ENCODE data around the gene HAP1. TPM values are rescaled to one million over a fixed set of nuclear protein-coding genes. Genes with fewer than 3 reads are reported as not detected.
A peak's percentile ranks its signal among the peaks of the same experiment; 100 is the strongest.

The HAP1 gene
- total RNA-seq, 1 donor from 2014 or later: 0.45 TPM

- Histone ChIP-seq H3K9me3 (ENCODE audit: low read depth) (no peaks in the 10 kb centered on the region), H3K27me3 (no peaks in the 10 kb centered on the region)
Measured at GRCh38 chr17:41681776-41682175, 52.7 kb downstream of the HAP1 start.

DNA sequence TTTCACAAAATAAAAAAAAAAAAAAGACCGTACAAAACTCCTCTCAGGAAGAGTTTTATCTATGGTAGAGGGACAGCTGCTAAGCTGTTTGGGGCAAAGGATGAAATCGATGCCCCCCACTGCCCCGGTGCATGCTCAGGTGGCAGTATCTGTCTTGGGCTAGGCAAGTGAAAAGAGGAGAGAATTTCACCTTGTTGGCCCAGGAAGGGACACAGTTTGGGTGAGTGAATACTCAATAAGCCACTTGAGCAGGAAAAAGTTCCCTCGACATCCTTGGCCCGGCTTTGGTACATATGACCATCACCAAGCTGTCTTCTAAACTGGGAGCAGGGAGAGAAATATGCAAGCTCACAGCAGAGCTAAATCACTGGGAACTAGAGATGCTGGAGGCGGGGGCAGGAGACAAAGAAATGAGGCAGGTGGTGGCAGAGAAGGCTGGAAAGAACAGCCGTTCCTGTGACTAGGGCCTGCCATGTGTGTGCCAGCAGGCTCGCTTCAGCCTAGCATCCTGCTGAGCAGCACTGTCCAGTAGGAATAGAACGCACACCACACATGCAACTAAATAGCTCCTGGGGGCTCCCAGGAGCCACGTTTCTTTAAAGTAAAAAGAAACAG is 53.9 kb downstream of the HAP1 start:
- H3K27ac ChIP-seq: no peak overlapping the region
- H3K36me3 ChIP-seq: no peaks in the 10 kb centered on the region
- no peaks in the 10 kb centered on the region for H3K9me3 ChIP-seq (ENCODE audit: low read depth)
- Mint-ChIP-seq H3K27me3 (ENCODE audit: insufficient read depth, low read depth) (peaks cover 10% of the 10 kb centered on the region), H3K36me3 (no peaks in the 10 kb centered on the region), H3K4me3 (no peak overlapping the region), H3K4me1 (peaks cover 37% of the 10 kb centered on the region), H3K9me3 (peaks cover 2% of the 10 kb centered on the region), H3K27ac (no peak overlapping the region)
- no peak overlapping the region for H3K4me3 ChIP-seq
- peaks cover 8% of the 10 kb centered on the region for H3F3A ChIP-seq (ENCODE audit: low read depth)
- no peaks in the 10 kb centered on the region for H3K27me3 ChIP-seq
- peak overlapping the region; percentile 47 for H3K4me2 ChIP-seq
- H4K20me1 ChIP-seq (ENCODE audit: low read depth): no peaks in the 10 kb centered on the region
- peak overlapping the region; percentile 9 for H2AFZ ChIP-seq (replicated peaks)
- H3K4me1 ChIP-seq: peaks cover 20% of the 10 kb centered on the region
- H3K79me2 ChIP-seq (ENCODE audit: low read depth): no peaks in the 10 kb centered on the region
- no peak overlapping the region for H3K9ac ChIP-seq
- DNase-seq (ENCODE audit: low spot score): no peak
- TF ChIP-seq EZH2phosphoT487 (IDR thresholded peaks at IDR 0.05) (no peak), EZH2 (IDR thresholded peaks at IDR 0.05) (no peak)
- TF ChIP-seq, protein P1, sequence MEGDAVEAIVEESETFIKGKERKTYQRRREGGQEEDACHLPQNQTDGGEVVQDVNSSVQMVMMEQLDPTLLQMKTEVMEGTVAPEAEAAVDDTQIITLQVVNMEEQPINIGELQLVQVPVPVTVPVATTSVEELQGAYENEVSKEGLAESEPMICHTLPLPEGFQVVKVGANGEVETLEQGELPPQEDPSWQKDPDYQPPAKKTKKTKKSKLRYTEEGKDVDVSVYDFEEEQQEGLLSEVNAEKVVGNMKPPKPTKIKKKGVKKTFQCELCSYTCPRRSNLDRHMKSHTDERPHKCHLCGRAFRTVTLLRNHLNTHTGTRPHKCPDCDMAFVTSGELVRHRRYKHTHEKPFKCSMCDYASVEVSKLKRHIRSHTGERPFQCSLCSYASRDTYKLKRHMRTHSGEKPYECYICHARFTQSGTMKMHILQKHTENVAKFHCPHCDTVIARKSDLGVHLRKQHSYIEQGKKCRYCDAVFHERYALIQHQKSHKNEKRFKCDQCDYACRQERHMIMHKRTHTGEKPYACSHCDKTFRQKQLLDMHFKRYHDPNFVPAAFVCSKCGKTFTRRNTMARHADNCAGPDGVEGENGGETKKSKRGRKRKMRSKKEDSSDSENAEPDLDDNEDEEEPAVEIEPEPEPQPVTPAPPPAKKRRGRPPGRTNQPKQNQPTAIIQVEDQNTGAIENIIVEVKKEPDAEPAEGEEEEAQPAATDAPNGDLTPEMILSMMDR (IDR thresholded peaks at IDR 0.05): no peak

More at GRCh38 chr17:41681776-41682175, 52.7 kb downstream of the HAP1 start:
- H3K4me3 Mint-ChIP-seq: no peak overlapping the region
- H3K4me3 ChIP-seq: no peak overlapping the region
- peaks cover 16% of the 10 kb centered on the region for H3K4me1 ChIP-seq
- H3K27ac Mint-ChIP-seq: no peak overlapping the region
- peaks cover 37% of the 10 kb centered on the region for H3K4me1 Mint-ChIP-seq
- H4K20me1 ChIP-seq (ENCODE audit: low read depth): no peaks in the 10 kb centered on the region
- DNase-seq (ENCODE audit: low spot score): no peak
- H3K9ac ChIP-seq: no peak overlapping the region
- H3K36me3 Mint-ChIP-seq: no peaks in the 10 kb centered on the region
- TF ChIP-seq EZH2phosphoT487 (IDR thresholded peaks at IDR 0.05) (no peak), EZH2 (IDR thresholded peaks at IDR 0.05) (no peak)
- TF ChIP-seq, protein P1 (IDR thresholded peaks at IDR 0.05): no peak
- H3K79me2 ChIP-seq (ENCODE audit: low read depth): no peaks in the 10 kb centered on the region
- no peak overlapping the region for H2AFZ ChIP-seq (replicated peaks)
- H3K4me2 ChIP-seq: no peak overlapping the region
- peaks cover 8% of the 10 kb centered on the region for H3F3A ChIP-seq (ENCODE audit: low read depth)
- peaks cover 6% of the 10 kb centered on the region for H3K27me3 Mint-ChIP-seq (ENCODE audit: insufficient read depth, low read depth)
- no peak overlapping the region for H3K27ac ChIP-seq
- H3K9me3 Mint-ChIP-seq: peaks cover 2% of the 10 kb centered on the region
- H3K36me3 ChIP-seq: no peaks in the 10 kb centered on the region

DNA sequence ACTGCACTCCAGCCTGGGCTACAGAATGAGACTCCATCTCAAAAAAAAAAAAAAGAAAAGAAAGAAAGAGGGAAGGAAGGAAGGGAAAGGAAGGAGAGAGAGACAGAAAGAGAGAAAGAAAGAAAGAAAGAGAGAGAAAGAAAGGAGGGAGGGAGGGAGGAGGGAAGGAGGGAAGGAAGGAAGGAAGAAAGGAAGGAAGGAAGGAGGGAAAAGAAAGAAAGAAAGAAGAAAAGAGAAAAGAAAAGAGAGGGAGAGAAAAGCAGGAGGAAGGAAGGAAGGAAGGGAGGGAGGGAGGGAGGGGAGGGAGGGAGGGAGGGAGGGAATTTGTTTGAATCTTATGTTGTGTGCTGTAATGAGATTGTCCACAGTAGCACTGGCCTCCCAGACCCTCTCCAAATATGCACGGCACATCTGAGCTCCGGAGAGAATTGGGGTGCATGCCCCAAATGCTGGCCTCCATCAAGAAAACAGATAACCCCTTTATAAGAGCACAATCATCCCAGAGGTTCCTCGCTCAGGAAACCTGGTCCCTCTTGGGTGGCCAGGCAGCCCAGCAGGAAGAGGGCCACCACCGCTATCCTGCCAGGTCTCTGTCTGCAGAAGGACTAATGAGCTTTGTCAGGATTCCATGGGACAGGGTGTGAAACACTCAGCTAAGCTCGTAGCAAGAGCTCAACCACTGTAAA is 54.6 kb downstream of the HAP1 start:
- Mint-ChIP-seq H3K4me3 (no peak overlapping the region), H3K27ac (no peak overlapping the region), H3K9me3 (peaks cover 2% of the 10 kb centered on the region), H3K27me3 (ENCODE audit: insufficient read depth, low read depth) (peaks cover 10% of the 10 kb centered on the region), H3K36me3 (no peaks in the 10 kb centered on the region), H3K4me1 (peaks cover 37% of the 10 kb centered on the region)
- H2AFZ ChIP-seq (replicated peaks): no peak overlapping the region
- DNase-seq (ENCODE audit: low spot score): no peak
- no peaks in the 10 kb centered on the region for H3K79me2 ChIP-seq (ENCODE audit: low read depth)
- H4K20me1 ChIP-seq (ENCODE audit: low read depth): no peaks in the 10 kb centered on the region
- no peak overlapping the region for H3K9ac ChIP-seq
- no peaks in the 10 kb centered on the region for H3K9me3 ChIP-seq (ENCODE audit: low read depth)
- TF ChIP-seq EZH2phosphoT487 (IDR thresholded peaks at IDR 0.05) (no peak), EZH2 (IDR thresholded peaks at IDR 0.05) (no peak)
- TF ChIP-seq, protein P1 (IDR thresholded peaks at IDR 0.05): no peak
- H3K4me1 ChIP-seq: peaks cover 20% of the 10 kb centered on the region
- H3K4me3 ChIP-seq: no peak overlapping the region
- no peaks in the 10 kb centered on the region for H3K36me3 ChIP-seq
- H3F3A ChIP-seq (ENCODE audit: low read depth): peaks cover 8% of the 10 kb centered on the region
- H3K27me3 ChIP-seq: no peaks in the 10 kb centered on the region
- peak overlapping the region; percentile 47 for H3K4me2 ChIP-seq
- H3K27ac ChIP-seq: no peak overlapping the region
